Vagina (tissue), 2 donors: Measurements from ENCODE around the gene SPINK4.

Experiments used
- POLR2AphosphoS5 ChIP-seq, 2 donors: sonication (generic); formaldehyde crosslinking; IDR thresholded peaks; one replicate each; pipeline ENCODE4 v1.9.0; 2017; ENCODE audit warnings: antibody characterized with exemption in 2 of 2, mild to moderate bottlenecking in 2 of 2, low read depth in 1 of 2; ENCODE audit not compliant: insufficient read depth in 1 of 2
- TF ChIP-seq, protein P1 (sequence below), 3 experiments: fragments of 450-650 bp in 2 of 3; fragments of 200-600 bp in 1 of 3; sonication (generic) in 1 of 3; IDR thresholded peaks; one replicate each; pipeline ENCODE4 v1.5.1; 2017 to 2019; ENCODE audit warnings: antibody characterized with exemption in 3 of 3, mild to moderate bottlenecking in 2 of 3, moderate library complexity in 2 of 3

DNA sequence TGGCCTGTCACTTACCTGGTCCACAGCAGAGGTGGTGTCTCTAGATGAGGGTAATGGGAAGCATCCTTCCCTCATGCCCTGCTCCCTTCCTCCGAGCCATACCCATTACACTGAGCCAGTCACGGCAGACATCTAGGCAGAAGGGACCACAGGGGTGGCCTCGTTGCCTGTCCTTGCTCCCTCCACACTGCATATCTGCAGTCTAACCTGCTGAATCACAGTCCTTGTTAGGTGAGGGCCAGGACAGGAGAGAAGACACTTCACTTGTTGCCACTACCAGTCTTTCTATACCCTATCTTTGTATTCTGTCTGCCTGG is 18.4 kb upstream of the SPINK4 start:
- TF ChIP-seq, protein P1, sequence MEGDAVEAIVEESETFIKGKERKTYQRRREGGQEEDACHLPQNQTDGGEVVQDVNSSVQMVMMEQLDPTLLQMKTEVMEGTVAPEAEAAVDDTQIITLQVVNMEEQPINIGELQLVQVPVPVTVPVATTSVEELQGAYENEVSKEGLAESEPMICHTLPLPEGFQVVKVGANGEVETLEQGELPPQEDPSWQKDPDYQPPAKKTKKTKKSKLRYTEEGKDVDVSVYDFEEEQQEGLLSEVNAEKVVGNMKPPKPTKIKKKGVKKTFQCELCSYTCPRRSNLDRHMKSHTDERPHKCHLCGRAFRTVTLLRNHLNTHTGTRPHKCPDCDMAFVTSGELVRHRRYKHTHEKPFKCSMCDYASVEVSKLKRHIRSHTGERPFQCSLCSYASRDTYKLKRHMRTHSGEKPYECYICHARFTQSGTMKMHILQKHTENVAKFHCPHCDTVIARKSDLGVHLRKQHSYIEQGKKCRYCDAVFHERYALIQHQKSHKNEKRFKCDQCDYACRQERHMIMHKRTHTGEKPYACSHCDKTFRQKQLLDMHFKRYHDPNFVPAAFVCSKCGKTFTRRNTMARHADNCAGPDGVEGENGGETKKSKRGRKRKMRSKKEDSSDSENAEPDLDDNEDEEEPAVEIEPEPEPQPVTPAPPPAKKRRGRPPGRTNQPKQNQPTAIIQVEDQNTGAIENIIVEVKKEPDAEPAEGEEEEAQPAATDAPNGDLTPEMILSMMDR (IDR thresholded peaks at IDR 0.05), result no peak
- no peak for TF ChIP-seq POLR2AphosphoS5 (IDR thresholded peaks at IDR 0.05; ENCODE audit: insufficient read depth in 1 of 2, low read depth in 1 of 2)
